Body of pancreas (tissue), 4 donors: ENCODE data around the gene CCSAP.

Experiments
- POLR2A ChIP-seq, 3 donors: fragments of 450-650 bp; IDR thresholded peaks; one replicate each; pipeline ENCODE4 v1.6.1; 2016; ENCODE audit warnings: antibody characterized with exemption in 3 of 3, mild to moderate bottlenecking in 2 of 3
- TF ChIP-seq, protein P1 (sequence below), 7 experiments: fragments of 450-650 bp in 4 of 7; fragments of 200-600 bp in 3 of 7; sonication (generic) in 3 of 7; IDR thresholded peaks; one replicate each; pipeline ENCODE4 v1.5.1; 2016 to 2019; ENCODE audit warnings: antibody characterized with exemption in 7 of 7

DNA sequence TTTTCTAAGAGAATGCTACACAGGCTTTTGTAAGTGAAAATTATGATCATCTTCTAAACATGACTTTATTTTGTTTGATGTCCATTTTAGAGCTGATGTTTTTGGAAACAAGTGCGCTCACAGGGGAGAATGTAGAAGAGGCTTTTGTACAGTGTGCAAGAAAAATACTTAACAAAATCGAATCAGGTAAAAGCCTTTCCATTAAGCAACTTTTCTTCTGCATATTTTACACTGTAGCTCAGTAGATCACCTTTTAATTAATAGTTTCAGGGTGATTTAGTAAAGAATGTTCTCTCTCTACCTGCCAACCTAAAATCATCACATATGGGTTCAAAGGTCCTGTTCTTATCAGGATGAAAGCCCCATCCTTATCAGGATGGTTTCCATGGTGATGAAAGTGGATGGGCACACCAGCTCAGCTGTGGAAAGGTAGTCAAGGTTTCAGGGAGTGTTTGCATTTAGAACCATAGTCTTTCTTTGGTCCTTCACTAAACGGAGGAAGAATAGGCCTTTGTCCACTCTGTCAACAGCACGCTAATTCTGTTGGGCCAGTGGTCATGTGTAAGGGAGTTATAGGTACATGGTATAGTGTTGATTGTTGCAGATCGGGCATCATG lies 43.9 kb downstream of the CCSAP start:
- TF ChIP-seq, protein P1, sequence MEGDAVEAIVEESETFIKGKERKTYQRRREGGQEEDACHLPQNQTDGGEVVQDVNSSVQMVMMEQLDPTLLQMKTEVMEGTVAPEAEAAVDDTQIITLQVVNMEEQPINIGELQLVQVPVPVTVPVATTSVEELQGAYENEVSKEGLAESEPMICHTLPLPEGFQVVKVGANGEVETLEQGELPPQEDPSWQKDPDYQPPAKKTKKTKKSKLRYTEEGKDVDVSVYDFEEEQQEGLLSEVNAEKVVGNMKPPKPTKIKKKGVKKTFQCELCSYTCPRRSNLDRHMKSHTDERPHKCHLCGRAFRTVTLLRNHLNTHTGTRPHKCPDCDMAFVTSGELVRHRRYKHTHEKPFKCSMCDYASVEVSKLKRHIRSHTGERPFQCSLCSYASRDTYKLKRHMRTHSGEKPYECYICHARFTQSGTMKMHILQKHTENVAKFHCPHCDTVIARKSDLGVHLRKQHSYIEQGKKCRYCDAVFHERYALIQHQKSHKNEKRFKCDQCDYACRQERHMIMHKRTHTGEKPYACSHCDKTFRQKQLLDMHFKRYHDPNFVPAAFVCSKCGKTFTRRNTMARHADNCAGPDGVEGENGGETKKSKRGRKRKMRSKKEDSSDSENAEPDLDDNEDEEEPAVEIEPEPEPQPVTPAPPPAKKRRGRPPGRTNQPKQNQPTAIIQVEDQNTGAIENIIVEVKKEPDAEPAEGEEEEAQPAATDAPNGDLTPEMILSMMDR (IDR thresholded peaks at IDR 0.05): no peak
- no peak for TF ChIP-seq POLR2A (IDR thresholded peaks at IDR 0.05)
